GM13976 (cell line): Measurements from ENCODE around the gene ALPL.

Experiments used
- DNase-seq: peaks from one replicate; pipeline ENCODE4 v3.0.0; 2012; ENCODE audit warnings: low spot score
- CTCF ChIP-seq: IDR thresholded peaks from 2 replicates; pipeline ENCODE4 v1.5.1; 2012; ENCODE audit warnings: borderline replicate concordance, mild to moderate bottlenecking; ENCODE audit not compliant: insufficient read depth; ENCODE audit errors: extremely low read depth, missing control alignments, control extremely low read depth
- in situ Hi-C: fragments of 300-500 bp; cut with MboI; formaldehyde crosslinking; loops from one replicate; pipeline ENCODE4 v1.12.0; 2022; ENCODE audit warnings: low sequenced_read_pairs, mixed read lengths, inconsistent platforms; ENCODE audit not compliant: unreplicated experiment

Gene ALPL

GRCh38 chr1:21525340-21525717, 16.1 kb downstream of the ALPL start:
- no peak for TF ChIP-seq CTCF
- in situ Hi-C loops, result no loop called here
- DNase-seq, result no peak

GRCh38 chr1:21526441-21526840, 17.2 kb downstream of the ALPL start:
- in situ Hi-C loops, result no loop called here
- TF ChIP-seq CTCF, result no peak
- no peak for DNase-seq

GRCh38 chr1:21530368-21531016, 21.3 kb downstream of the ALPL start:
- DNase-seq, result no peak
- no peak for TF ChIP-seq CTCF
- in situ Hi-C loops, result no loop called here

- DNase-seq, result no peak
- in situ Hi-C loops, result no loop called here
- no peak for TF ChIP-seq CTCF
Observed at GRCh38 chr1:21531241-21531640, 22.0 kb downstream of the ALPL start.

- in situ Hi-C loops, result no loop called here
- no peak for DNase-seq
- TF ChIP-seq CTCF, result no peak
Observed at GRCh38 chr1:21532496-21532895, 23.3 kb downstream of the ALPL start.

- no peak for DNase-seq
- in situ Hi-C loops, result no loop called here
- no peak for TF ChIP-seq CTCF
Observed at GRCh38 chr1:21532992-21533534, 23.8 kb downstream of the ALPL start.
